Measurements from ENCODE around the gene TMEM187.
A peak's percentile ranks its signal among the peaks of the same experiment; 100 is the strongest.

The TMEM187 gene

DNA sequence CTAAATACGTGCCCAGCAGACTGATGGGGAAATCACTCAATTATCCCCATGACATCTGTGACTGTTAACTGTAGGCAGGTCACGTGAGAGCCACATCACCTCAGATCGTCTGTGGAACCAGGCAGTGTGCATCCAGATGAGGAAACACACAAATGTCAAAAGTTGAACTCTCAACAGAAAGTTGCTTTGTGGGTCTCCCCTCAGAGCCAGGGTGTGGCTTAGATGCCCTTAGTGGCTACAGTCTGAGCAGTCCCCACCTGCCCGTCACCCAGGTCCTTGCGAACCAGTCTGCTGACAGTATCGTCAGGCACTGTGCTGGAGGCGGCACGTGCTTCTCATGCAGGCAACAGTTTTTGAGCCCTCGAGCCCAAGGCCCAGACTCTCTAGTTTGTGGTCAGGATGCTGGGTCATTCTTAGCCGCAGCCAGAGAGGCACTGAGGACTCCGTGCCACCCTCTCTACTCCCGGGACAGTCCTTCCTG, 10.8 kb downstream of the TMEM187 start:
- TF ChIP-seq SPI1 (IDR thresholded peaks at IDR 0.05; ENCODE audit: borderline replicate concordance, low read depth): no peak
- TF ChIP-seq GABPA (IDR thresholded peaks at IDR 0.05; ENCODE audit: low read depth): no peak
- no peak for TF ChIP-seq POLR2AphosphoS5 (IDR thresholded peaks at IDR 0.05; ENCODE audit: low read depth)
- TF ChIP-seq, protein P1, sequence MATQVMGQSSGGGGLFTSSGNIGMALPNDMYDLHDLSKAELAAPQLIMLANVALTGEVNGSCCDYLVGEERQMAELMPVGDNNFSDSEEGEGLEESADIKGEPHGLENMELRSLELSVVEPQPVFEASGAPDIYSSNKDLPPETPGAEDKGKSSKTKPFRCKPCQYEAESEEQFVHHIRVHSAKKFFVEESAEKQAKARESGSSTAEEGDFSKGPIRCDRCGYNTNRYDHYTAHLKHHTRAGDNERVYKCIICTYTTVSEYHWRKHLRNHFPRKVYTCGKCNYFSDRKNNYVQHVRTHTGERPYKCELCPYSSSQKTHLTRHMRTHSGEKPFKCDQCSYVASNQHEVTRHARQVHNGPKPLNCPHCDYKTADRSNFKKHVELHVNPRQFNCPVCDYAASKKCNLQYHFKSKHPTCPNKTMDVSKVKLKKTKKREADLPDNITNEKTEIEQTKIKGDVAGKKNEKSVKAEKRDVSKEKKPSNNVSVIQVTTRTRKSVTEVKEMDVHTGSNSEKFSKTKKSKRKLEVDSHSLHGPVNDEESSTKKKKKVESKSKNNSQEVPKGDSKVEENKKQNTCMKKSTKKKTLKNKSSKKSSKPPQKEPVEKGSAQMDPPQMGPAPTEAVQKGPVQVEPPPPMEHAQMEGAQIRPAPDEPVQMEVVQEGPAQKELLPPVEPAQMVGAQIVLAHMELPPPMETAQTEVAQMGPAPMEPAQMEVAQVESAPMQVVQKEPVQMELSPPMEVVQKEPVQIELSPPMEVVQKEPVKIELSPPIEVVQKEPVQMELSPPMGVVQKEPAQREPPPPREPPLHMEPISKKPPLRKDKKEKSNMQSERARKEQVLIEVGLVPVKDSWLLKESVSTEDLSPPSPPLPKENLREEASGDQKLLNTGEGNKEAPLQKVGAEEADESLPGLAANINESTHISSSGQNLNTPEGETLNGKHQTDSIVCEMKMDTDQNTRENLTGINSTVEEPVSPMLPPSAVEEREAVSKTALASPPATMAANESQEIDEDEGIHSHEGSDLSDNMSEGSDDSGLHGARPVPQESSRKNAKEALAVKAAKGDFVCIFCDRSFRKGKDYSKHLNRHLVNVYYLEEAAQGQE (IDR thresholded peaks at IDR 0.05; ENCODE audit: insufficient replicate concordance, low read depth): no peak
- TF ChIP-seq, protein P2, sequence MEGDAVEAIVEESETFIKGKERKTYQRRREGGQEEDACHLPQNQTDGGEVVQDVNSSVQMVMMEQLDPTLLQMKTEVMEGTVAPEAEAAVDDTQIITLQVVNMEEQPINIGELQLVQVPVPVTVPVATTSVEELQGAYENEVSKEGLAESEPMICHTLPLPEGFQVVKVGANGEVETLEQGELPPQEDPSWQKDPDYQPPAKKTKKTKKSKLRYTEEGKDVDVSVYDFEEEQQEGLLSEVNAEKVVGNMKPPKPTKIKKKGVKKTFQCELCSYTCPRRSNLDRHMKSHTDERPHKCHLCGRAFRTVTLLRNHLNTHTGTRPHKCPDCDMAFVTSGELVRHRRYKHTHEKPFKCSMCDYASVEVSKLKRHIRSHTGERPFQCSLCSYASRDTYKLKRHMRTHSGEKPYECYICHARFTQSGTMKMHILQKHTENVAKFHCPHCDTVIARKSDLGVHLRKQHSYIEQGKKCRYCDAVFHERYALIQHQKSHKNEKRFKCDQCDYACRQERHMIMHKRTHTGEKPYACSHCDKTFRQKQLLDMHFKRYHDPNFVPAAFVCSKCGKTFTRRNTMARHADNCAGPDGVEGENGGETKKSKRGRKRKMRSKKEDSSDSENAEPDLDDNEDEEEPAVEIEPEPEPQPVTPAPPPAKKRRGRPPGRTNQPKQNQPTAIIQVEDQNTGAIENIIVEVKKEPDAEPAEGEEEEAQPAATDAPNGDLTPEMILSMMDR (IDR thresholded peaks at IDR 0.05; ENCODE audit: insufficient read depth, low read length): no peak
- Histone ChIP-seq H3K4me3 (replicated peaks; ENCODE audit: insufficient read depth, low read length) (no peak overlapping the region), H3K27me3 (ENCODE audit: insufficient read depth, poor library complexity, severe bottlenecking) (no peaks in the 10 kb centered on the region), H3K27ac (replicated peaks) (peak overlapping the region; percentile 89)
- DNase-seq (ENCODE audit: low read depth in 1 of 2, low spot score in 1 of 2): peak; percentile 58 to 80

DNA sequence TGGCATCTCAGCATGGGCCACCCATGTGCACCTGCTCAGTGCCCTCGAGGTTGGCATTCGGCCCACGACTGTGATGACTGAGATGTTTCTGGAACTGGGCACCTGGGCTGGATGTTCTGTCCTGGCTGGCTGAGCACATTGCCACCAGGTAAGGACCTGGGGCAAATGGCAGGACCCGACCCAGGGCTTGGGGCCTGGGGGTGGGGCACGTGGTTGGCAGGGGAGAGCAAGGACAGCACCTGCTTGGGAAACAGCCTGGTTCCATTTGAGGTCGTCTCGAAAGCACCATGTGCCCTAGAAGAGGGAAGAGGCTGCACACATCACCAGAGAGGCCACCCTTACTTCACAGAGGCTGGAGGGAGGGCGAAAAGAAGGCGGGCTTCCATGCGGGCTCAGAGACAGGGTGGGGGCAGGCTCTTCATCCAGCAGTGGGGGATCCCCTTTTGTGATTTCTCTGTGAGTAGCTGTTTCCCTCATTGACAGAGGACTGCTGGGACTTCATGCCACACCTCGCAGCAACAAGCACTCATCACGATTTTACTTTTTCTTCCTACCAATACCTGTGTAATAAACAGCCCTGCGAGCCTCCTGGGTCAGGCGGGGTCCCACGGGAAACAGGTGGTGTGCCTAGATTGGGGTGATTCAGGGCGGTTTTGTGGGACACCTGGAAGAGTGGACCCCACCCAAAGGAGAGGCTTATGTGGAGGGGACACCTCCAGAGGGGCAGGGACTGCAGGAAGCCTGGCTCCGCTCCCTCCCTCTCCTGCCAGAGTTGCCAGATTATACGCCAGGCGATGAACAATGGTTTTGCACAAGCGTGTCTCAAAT, 12.0 kb downstream of the TMEM187 start:
- peak overlapping the region; percentile 89 for H3K27ac ChIP-seq (replicated peaks)
- TF ChIP-seq, protein P2 (IDR thresholded peaks at IDR 0.05; ENCODE audit: insufficient read depth, low read length): no peak
- TF ChIP-seq POLR2AphosphoS5 (IDR thresholded peaks at IDR 0.05; ENCODE audit: low read depth): 0 out of 2 replicates have a peak, but pooled peaks have one; percentile 24
- DNase-seq (ENCODE audit: low read depth in 1 of 2, low spot score in 1 of 2): peak in 1 of 2 experiments; percentile 65

DNA sequence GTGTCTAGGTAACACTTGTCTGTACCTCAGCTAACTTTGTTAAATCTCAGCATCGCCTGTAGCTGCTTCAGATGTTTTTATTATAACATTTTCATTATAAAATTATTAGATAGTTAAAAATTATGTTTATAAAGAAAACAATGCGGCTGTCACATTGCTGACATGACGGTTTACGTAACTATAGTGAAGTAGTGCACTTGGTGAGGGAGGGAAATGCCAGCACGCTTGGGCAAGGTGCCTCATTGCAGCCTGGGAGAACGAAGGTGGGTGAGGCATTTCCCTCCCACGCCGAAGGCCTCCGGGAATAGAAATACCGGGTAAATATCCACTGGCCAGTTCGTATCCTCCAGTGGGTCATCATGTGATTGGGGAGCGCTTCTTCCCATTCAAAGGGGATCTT, 15.9 kb downstream of the TMEM187 start:
- no peak overlapping the region for H3K4me3 ChIP-seq (replicated peaks; ENCODE audit: insufficient read depth, low read length)
- H3K27ac ChIP-seq (replicated peaks): no peak overlapping the region
- no peak for DNase-seq (ENCODE audit: low read depth in 1 of 2, low spot score in 1 of 2)
- TF ChIP-seq, protein P1 (IDR thresholded peaks at IDR 0.05; ENCODE audit: insufficient replicate concordance, low read depth): no peak
- TF ChIP-seq SPI1 (IDR thresholded peaks at IDR 0.05; ENCODE audit: borderline replicate concordance, low read depth) (no peak), POLR2AphosphoS5 (IDR thresholded peaks at IDR 0.05; ENCODE audit: low read depth) (no peak), GABPA (IDR thresholded peaks at IDR 0.05; ENCODE audit: low read depth) (no peak)
- TF ChIP-seq, protein P2 (IDR thresholded peaks at IDR 0.05; ENCODE audit: insufficient read depth, low read length): no peak
- H3K27me3 ChIP-seq (ENCODE audit: insufficient read depth, poor library complexity, severe bottlenecking): no peaks in the 10 kb centered on the region

More for the DNA sequence above, 12.0 kb downstream of the TMEM187 start:
- H3K4me3 ChIP-seq (replicated peaks; ENCODE audit: insufficient read depth, low read length): no peak overlapping the region
- no peaks in the 10 kb centered on the region for H3K27me3 ChIP-seq (ENCODE audit: insufficient read depth, poor library complexity, severe bottlenecking)

Measured in HL-60 (cell line).